Activated naive CD8-positive, alpha-beta T cell treated with anti-CD3 and anti-CD28 coated beads, Interleukin-2, amount 50 U/mL, for 24 hours (primary cell): Measurements from ENCODE around the gene ZNF74.
"Not testable (repeated sequence)": the region's sequence is repeated elsewhere in the genome, so short reads cannot be mapped to it uniquely, and the experiment has no call there.

Experiments used
- ATAC-seq: fragments of 150-1000 bp; cut with Tn5 transposase; one replicate; pipeline ENCODE4 v1.10.0; 2021
- DNase-seq: peaks from one replicate; pipeline ENCODE4 v3.0.0; 2021
- H3K27ac Mint-ChIP-seq: one replicate; pipeline ENCODE4 v1.8.0; 2021; ENCODE audit warnings: mild to moderate bottlenecking, mixed read lengths
- H3K27me3 Mint-ChIP-seq: one replicate; pipeline ENCODE4 v1.8.0; 2021; ENCODE audit warnings: mixed read lengths
- H3K36me3 Mint-ChIP-seq: one replicate; pipeline ENCODE4 v1.8.0; 2021; ENCODE audit warnings: low read depth, mixed read lengths
- H3K4me1 Mint-ChIP-seq: one replicate; pipeline ENCODE4 v1.8.0; 2021; ENCODE audit warnings: mixed read lengths
- H3K4me3 Mint-ChIP-seq: one replicate; pipeline ENCODE4 v1.8.0; 2021; ENCODE audit warnings: mild to moderate bottlenecking, moderate library complexity, mixed read lengths
- H3K9me3 Mint-ChIP-seq: one replicate; pipeline ENCODE4 v1.8.0; 2021; ENCODE audit warnings: mixed read lengths

The ZNF74 gene

DNA sequence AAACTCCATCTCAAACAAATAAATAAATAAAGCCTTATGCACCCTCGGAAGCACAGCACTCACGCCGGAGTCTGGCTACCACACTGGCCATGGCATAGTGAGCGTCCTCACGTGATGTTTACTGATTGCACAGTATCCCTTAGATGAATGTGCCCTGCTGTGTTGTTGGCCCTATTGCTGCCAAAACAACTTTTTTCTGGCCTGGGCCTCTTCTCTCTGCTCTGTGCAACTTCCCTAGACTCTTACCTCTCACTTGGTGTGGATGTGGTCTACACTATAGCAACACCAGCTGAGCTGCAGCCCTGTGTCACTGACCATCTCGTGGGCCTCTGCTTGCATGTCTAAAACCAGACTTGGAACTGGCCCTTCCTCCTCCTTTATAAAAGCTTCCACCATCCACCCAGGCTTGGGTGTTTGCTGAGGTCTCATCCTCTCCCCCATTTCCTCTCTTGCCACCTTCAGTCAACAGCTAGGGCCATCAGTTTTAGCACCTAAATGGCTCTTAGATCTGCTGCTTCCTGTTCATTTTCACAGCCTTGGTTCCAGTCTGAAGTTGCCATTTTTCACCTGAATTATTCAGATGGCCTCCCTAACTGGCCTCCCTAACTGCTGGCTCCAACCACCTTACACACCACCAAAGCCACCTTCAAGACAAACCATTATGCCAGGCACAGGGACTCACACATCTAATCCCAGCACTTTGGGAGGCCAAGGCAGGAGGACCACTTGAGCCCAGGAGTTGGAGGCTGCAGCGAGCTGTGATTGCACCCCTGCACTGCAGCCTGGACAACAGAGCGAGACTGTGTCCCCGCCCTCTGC lies 9.2 kb downstream of the ZNF74 start:
- Mint-ChIP-seq H3K27me3 (no peaks in the 10 kb centered on the region), H3K4me1 (peaks cover 11% of the 10 kb centered on the region), H3K27ac (no peak overlapping the region), H3K4me3 (no peak overlapping the region), H3K36me3 (peaks cover 21% of the 10 kb centered on the region), H3K9me3 (no peaks in the 10 kb centered on the region)
- ATAC-seq (no peak), DNase-seq (no peak)

- Mint-ChIP-seq H3K4me3 (no peak overlapping the region), H3K27ac (no peak overlapping the region), H3K9me3 (no peaks in the 10 kb centered on the region), H3K36me3 (peaks cover 21% of the 10 kb centered on the region), H3K27me3 (no peaks in the 10 kb centered on the region), H3K4me1 (peaks cover 8% of the 10 kb centered on the region)
- no peak for DNase-seq
- no peak for ATAC-seq
Measured at GRCh38 chr22:20403779-20404140, 9.8 kb downstream of the ZNF74 start.

GRCh38 chr22:20404881-20405280 lies 10.9 kb downstream of the ZNF74 start:
- Mint-ChIP-seq H3K27ac (no peak overlapping the region), H3K36me3 (peaks cover 21% of the 10 kb centered on the region), H3K4me1 (peaks cover 4% of the 10 kb centered on the region), H3K9me3 (no peaks in the 10 kb centered on the region), H3K4me3 (no peak overlapping the region), H3K27me3 (no peaks in the 10 kb centered on the region)
- ATAC-seq (no peak), DNase-seq (no peak)

- Mint-ChIP-seq H3K36me3 (peaks cover 21% of the 10 kb centered on the region), H3K27me3 (no peaks in the 10 kb centered on the region), H3K27ac (no peak overlapping the region), H3K4me3 (no peak overlapping the region), H3K4me1 (peaks cover 4% of the 10 kb centered on the region), H3K9me3 (no peaks in the 10 kb centered on the region)
- ATAC-seq (no peak), DNase-seq (no peak)
Measured at GRCh38 chr22:20405291-20405930, 11.5 kb downstream of the ZNF74 start.

GRCh38 chr22:20405931-20406685 lies 12.2 kb downstream of the ZNF74 start:
- Mint-ChIP-seq H3K36me3 (peaks cover 21% of the 10 kb centered on the region), H3K9me3 (no peaks in the 10 kb centered on the region), H3K4me1 (peaks cover 4% of the 10 kb centered on the region), H3K4me3 (no peak overlapping the region), H3K27me3 (no peaks in the 10 kb centered on the region), H3K27ac (no peak overlapping the region)
- no peak for ATAC-seq
- DNase-seq = no peak

DNA sequence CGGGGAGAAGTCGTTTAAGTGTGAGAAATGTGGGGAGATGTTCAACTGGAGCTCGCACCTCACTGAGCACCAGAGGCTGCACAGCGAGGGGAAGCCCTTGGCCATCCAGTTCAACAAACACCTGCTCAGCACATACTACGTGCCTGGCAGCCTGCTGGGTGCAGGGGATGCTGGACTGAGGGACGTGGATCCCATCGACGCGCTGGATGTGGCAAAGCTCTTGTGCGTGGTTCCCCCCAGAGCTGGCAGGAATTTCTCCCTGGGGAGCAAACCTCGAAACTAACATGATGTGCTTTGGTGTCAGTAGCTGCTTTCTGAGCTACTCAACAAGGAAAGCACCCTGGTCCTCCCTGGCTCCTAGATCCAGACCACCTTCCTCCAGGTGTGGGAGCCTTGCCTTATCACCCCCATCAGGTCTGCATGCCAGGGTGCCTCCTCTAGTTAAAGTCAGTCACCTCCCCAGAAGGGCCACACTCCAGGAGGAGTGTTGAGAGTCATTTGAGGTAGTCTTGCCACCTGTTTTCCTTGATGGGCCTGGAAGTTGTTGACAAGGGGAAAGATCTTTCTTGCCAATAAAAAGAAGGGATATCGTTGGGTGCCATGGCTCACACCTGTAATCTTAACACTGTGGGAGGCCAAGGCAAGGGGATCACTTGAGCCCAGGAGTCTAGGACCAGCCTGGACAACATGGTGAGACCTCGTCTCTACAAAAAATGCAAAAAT lies 12.9 kb downstream of the ZNF74 start:
- H3K4me1 Mint-ChIP-seq = peaks cover 4% of the 10 kb centered on the region
- H3K27ac Mint-ChIP-seq = no peak overlapping the region
- H3K4me3 Mint-ChIP-seq = no peak overlapping the region
- H3K27me3 Mint-ChIP-seq = no peaks in the 10 kb centered on the region
- peaks cover 18% of the 10 kb centered on the region for H3K36me3 Mint-ChIP-seq
- ATAC-seq (no peak), DNase-seq (no peak)
- no peaks in the 10 kb centered on the region for H3K9me3 Mint-ChIP-seq

- DNase-seq (no peak), ATAC-seq (no peak)
- Mint-ChIP-seq H3K27me3 (no peaks in the 10 kb centered on the region), H3K27ac (no peak overlapping the region), H3K4me3 (no peak overlapping the region), H3K4me1 (peaks cover 4% of the 10 kb centered on the region), H3K9me3 (no peaks in the 10 kb centered on the region), H3K36me3 (peaks cover 18% of the 10 kb centered on the region)
Measured at GRCh38 chr22:20407829-20408228, 13.9 kb downstream of the ZNF74 start.

DNA sequence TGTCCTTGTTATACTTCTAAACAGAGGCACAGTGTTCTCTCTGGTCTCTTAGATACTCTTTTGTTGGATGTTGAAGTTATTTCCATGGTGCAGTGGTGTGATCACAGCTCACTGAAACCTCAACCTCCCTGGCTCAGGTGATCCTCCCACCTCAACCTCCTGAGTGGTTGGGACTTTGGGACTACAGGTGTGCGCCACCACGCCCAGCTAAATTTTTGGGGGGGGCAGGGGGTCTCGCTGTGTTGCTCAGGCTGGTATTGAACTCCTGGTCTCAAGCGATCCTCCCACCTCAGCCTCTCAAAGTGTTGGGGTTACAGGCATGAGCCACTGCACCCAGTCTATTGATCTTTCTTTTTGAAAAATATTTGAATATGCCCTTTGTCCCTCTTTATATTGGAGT lies 14.9 kb downstream of the ZNF74 start:
- Mint-ChIP-seq H3K9me3 (no peaks in the 10 kb centered on the region), H3K4me1 (no peaks in the 10 kb centered on the region), H3K27ac (no peak overlapping the region), H3K36me3 (peaks cover 12% of the 10 kb centered on the region), H3K4me3 (no peak overlapping the region), H3K27me3 (no peaks in the 10 kb centered on the region)
- ATAC-seq (no peak), DNase-seq (no peak)

- not testable (repeated sequence) for H3K4me3 Mint-ChIP-seq, H3K27me3 Mint-ChIP-seq, H3K27ac Mint-ChIP-seq, H3K9me3 Mint-ChIP-seq, H3K4me1 Mint-ChIP-seq, ATAC-seq, DNase-seq
- H3K36me3 Mint-ChIP-seq = peaks cover 10% of the 10 kb centered on the region
Measured at GRCh38 chr22:20409385-20409784, 15.4 kb downstream of the ZNF74 start.

DNA sequence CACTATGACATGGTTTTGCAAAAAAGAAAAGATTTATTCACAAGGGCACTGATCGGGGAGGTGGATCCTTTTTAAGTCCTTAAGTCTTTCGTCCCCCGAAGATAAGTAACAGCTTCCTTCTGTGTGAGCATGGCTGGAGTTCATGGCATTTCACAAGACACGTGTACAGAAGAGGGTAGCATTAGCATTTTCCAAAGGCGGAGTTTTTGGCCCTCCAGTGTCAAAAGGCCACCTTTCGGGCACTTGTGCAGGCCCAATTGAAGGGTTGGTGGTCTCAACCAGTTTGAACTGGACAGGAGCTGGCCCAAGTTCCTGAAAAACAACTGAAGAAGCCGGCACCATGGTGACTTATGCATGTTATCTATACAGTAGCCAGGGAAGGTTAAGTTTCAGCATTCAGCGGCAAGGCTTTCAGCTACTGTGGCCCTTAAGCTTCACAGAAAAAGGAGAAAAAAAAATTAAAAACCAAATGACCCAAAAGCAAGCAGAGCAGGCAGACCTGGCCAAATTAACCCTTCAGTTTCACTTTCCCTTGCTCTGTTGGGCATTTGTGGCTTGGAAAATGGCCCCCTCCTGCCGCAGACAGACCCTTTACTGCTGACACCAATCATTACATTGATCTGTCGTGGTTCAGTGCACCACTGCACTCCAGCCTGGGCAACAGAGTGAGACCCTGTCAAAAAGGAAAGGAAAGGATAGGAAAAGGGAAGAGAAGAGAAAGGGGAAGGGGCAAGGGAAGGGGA lies 18.7 kb downstream of the ZNF74 start:
- ATAC-seq = no peak
- Mint-ChIP-seq H3K4me3 (no peak overlapping the region), H3K27ac (no peak overlapping the region), H3K4me1 (no peaks in the 10 kb centered on the region), H3K27me3 (peaks cover 2% of the 10 kb centered on the region), H3K36me3 (no peaks in the 10 kb centered on the region), H3K9me3 (no peaks in the 10 kb centered on the region)
- no peak for DNase-seq

DNA sequence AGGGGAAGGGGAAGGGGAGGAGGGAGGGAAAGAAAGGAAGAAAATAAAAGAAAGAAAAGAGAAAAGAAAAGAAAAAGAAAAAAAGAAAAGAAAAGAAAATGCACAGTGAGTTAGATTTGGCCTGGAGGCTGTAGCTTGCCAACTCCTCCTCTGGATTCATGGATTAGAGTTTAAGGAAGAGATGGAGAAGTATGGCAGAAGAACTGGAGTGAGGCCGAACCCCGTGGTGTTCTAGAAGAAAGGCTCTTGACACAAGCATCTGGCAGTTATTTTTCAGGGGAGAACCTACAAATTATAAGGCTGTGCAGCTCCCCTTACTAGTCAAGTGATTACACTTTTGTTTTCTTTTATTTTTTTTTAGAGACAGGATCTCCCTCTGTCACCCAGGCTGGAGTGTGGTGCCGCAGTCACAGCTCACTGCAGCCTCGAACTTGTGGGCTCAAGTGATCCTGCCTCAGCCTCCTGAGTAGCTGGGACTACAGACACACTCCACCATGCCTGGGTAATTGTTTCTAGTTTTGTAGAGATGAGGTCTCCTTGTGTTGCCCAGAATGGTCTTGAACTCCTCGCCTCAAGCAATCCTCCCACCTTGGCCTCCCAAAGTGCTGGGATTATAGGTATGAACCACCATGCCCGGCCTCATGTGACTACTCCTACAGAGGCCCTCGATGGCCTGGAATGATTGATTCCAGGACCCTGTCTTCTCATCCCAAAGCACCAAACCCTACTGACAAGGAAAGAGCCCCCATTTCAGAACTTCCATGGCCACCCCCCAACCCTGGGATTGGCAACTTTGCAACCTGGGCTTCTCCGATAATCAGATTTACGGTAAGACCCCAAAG lies 19.5 kb downstream of the ZNF74 start:
- no peaks in the 10 kb centered on the region for H3K9me3 Mint-ChIP-seq
- no peak for DNase-seq
- ATAC-seq = no peak
- no peak overlapping the region for H3K4me3 Mint-ChIP-seq
- no peak overlapping the region for H3K27ac Mint-ChIP-seq
- no peaks in the 10 kb centered on the region for H3K4me1 Mint-ChIP-seq
- H3K36me3 Mint-ChIP-seq = no peaks in the 10 kb centered on the region
- peaks cover 2% of the 10 kb centered on the region for H3K27me3 Mint-ChIP-seq

GRCh38 chr22:20414059-20414440 lies 20.1 kb downstream of the ZNF74 start:
- Mint-ChIP-seq H3K27ac (no peak overlapping the region), H3K4me1 (no peaks in the 10 kb centered on the region), H3K36me3 (no peaks in the 10 kb centered on the region), H3K4me3 (no peak overlapping the region), H3K27me3 (peaks cover 2% of the 10 kb centered on the region), H3K9me3 (no peaks in the 10 kb centered on the region)
- DNase-seq (no peak), ATAC-seq (no peak)

DNA sequence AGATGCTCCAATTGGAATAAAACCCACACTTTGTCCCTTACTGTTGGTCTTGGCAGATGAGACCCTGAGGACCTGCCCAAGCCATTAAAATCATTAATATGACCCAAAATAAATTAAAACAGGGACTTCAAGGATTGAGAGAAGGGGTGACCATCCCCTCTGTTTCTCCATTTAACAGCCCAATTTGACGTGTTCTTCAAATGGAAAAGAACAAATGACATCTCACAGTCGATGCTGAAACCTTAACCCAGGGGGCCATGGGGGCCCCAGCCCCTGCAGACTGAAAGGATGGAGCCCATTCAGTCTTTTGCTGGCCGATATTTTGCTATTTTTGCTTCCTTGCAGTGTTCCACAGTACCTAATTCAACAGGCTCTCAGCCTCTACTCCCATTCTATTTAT lies 20.5 kb downstream of the ZNF74 start:
- Mint-ChIP-seq H3K36me3 (no peaks in the 10 kb centered on the region), H3K4me1 (no peaks in the 10 kb centered on the region), H3K27ac (no peak overlapping the region), H3K27me3 (peaks cover 2% of the 10 kb centered on the region), H3K4me3 (no peak overlapping the region), H3K9me3 (no peaks in the 10 kb centered on the region)
- ATAC-seq (no peak), DNase-seq (no peak)
